CD4-positive, alpha-beta T cell (primary cell): ENCODE measurements around the gene CRYAA. TPM values are rescaled to one million over a fixed set of nuclear protein-coding genes. Genes with fewer than 3 reads are reported as not detected.
A peak's percentile ranks its signal among the peaks of the same experiment; 100 is the strongest.

Experiments used
- ATAC-seq: fragments of 200-7000 bp; cut with Tn5 transposase; one replicate; pipeline ENCODE4 v1.10.0; 2022; ENCODE audit warnings: mild to moderate bottlenecking; ENCODE audit not compliant: poor library complexity
- CTCF ChIA-PET: fragments of 350-600 bp; sonication (Branson Sonifier 250); formaldehyde crosslinking; loops from one replicate; lab custom pipeline; 2021; ENCODE audit warnings: antibody characterized with exemption, inconsistent platforms; lab: Charles Lee
- POLR2A ChIA-PET: fragments of 350-600 bp; sonication (Branson Sonifier 250); formaldehyde crosslinking; loops from one replicate; lab custom pipeline; 2021; ENCODE audit warnings: antibody characterized with exemption, inconsistent platforms; lab: Charles Lee
- DNase-seq, 14 experiments: peaks; one replicate each; pipeline ENCODE4 v3.0.0-alpha.2; 2013 to 2020; ENCODE audit warnings: mixed read lengths in 2 of 14
- H3K27ac ChIP-seq, 2 donors: one replicate each; pipeline versions ENCODE4 v1.5.1 to v1.7.0; 2013; ENCODE audit warnings: low read length in 2 of 2, low read depth in 1 of 2, mild to moderate bottlenecking in 1 of 2
- H3K27me3 ChIP-seq, 2 experiments: 1 replicate in 1 of 2; 2 replicates in 1 of 2; pipeline versions ENCODE4 v1.6.1 to v1.7.0; 2013; ENCODE audit warnings: low read length in 2 of 2, control low read depth in 1 of 2, mild to moderate bottlenecking in 1 of 2, moderate library complexity in 1 of 2; ENCODE audit not compliant: insufficient read depth in 2 of 2, control insufficient read depth in 1 of 2
- H3K36me3 ChIP-seq: one replicate; pipeline ENCODE4 v1.6.1; 2013; ENCODE audit warnings: low read length, control low read depth; ENCODE audit not compliant: insufficient read depth
- H3K4me1 ChIP-seq: one replicate; pipeline ENCODE4 v1.6.1; 2013; ENCODE audit warnings: low read length, control low read depth; ENCODE audit not compliant: insufficient read depth
- H3K4me3 ChIP-seq: one replicate; pipeline ENCODE4 v1.5.1; 2013; ENCODE audit warnings: mild to moderate bottlenecking, low read length, moderate library complexity
- H3K9me3 ChIP-seq, 2 experiments: 1 replicate in 1 of 2; 2 replicates in 1 of 2; pipeline versions ENCODE4 v1.6.1 to v1.7.0; 2013; ENCODE audit warnings: low read length in 2 of 2, mild to moderate bottlenecking in 2 of 2, control low read depth in 1 of 2, moderate library complexity in 1 of 2; ENCODE audit not compliant: control insufficient read depth in 1 of 2, insufficient read depth in 1 of 2
- H3K27ac Mint-ChIP-seq: one replicate; pipeline ENCODE4 v1.8.0; 2020; ENCODE audit warnings: mixed read lengths
- H3K27me3 Mint-ChIP-seq: one replicate; pipeline ENCODE4 v1.8.0; 2021; ENCODE audit warnings: mixed read lengths
- H3K36me3 Mint-ChIP-seq: one replicate; pipeline ENCODE4 v1.8.0; 2021; ENCODE audit warnings: low read depth, mixed read lengths
- H3K4me1 Mint-ChIP-seq: one replicate; pipeline ENCODE4 v1.8.0; 2021; ENCODE audit warnings: low read depth, mixed read lengths
- H3K4me3 Mint-ChIP-seq: one replicate; pipeline ENCODE4 v1.8.0; 2020; ENCODE audit warnings: mild to moderate bottlenecking, mixed read lengths
- H3K9me3 Mint-ChIP-seq: one replicate; pipeline ENCODE4 v1.8.0; 2020; ENCODE audit warnings: mixed read lengths
- CTCF ChIP-seq: fragments of 200-600 bp; IDR thresholded peaks from one replicate; pipeline ENCODE4 v1.8.0; 2022; ENCODE audit warnings: antibody characterized with exemption, mild to moderate bottlenecking
- intact Hi-C, 2 experiments: fragments of 100-400 bp; cut with DNase I in 1 of 2; cut with micrococcal nuclease in 1 of 2; formaldehyde crosslinking; loops; one replicate each; pipeline versions ENCODE4 v1.15.1 to v1.9.0; 2023 to 2025; cut with DNase I, micrococcal nuclease
- total RNA-seq, 174 experiments: library from RNA in 2 of 174; stranded (reverse) in 2 of 174; gene quantifications; one replicate each; pipeline ENCODE4 v1.2.3 and lab custom pipeline; 2021 to 2026

Gene CRYAA
- total RNA-seq, 2 experiments from 2014 or later = not detected

- Histone ChIP-seq H3K4me1 (peaks cover 4% of the 10 kb centered on the region), H3K4me3 (no peak overlapping the region), H3K36me3 (no peaks in the 10 kb centered on the region), H3K27ac (no peak overlapping the region), H3K9me3 (peaks cover 23 to 25% of the 10 kb centered on the region in 2 experiments), H3K27me3 (peaks cover 0 to 2% of the 10 kb centered on the region in 2 experiments)
- intact Hi-C loops = no loop called here
- ChIA-PET POLR2A (interaction anchor here (1.2 kb wide), 1 partner anchor 9 kb away, joined by 4 read pairs; no protein-coding TSS in a partner anchor), CTCF (no interaction called here)
- no peak for TF ChIP-seq CTCF
- ATAC-seq = no peak
- Mint-ChIP-seq H3K27me3 (no peaks in the 10 kb centered on the region), H3K36me3 (peaks cover 4% of the 10 kb centered on the region), H3K27ac (no peak overlapping the region), H3K9me3 (peaks cover 11% of the 10 kb centered on the region), H3K4me3 (no peak overlapping the region), H3K4me1 (no peaks in the 10 kb centered on the region)
- DNase-seq = no peak
These were observed 32.7 kb downstream of the CRYAA start for GRCh38 chr21:43201491-43201890.

GRCh38 chr21:43203591-43203990 is 34.8 kb downstream of the CRYAA start:
- H3K36me3 Mint-ChIP-seq = no peaks in the 10 kb centered on the region
- no peak overlapping the region for H3K4me3 Mint-ChIP-seq
- H3K9me3 Mint-ChIP-seq = peaks cover 6% of the 10 kb centered on the region
- POLR2A ChIA-PET = interaction anchor here (1.1 kb wide), 1 partner anchor 443 kb away, joined by 3 read pairs; no protein-coding TSS in a partner anchor
- peak in 1 of 14 experiments; percentile 2 for DNase-seq
- TF ChIP-seq CTCF = no peak
- no peak overlapping the region for H3K27ac ChIP-seq
- H3K4me1 Mint-ChIP-seq = no peaks in the 10 kb centered on the region
- intact Hi-C loops = no loop called here
- no peaks in the 10 kb centered on the region for H3K36me3 ChIP-seq
- H3K9me3 ChIP-seq = peaks cover 17 to 18% of the 10 kb centered on the region in 2 experiments
- peaks cover 11% of the 10 kb centered on the region for H3K27me3 Mint-ChIP-seq
- H3K27me3 ChIP-seq = peaks cover 4 to 5% of the 10 kb centered on the region in 2 experiments
- no peak overlapping the region for H3K4me3 ChIP-seq
- H3K27ac Mint-ChIP-seq = no peak overlapping the region
- no peaks in the 10 kb centered on the region for H3K4me1 ChIP-seq
- CTCF ChIA-PET = no interaction called here
- ATAC-seq = no peak

GRCh38 chr21:43204638-43205037 is 35.8 kb downstream of the CRYAA start:
- Mint-ChIP-seq H3K27ac (no peak overlapping the region), H3K36me3 (no peaks in the 10 kb centered on the region), H3K4me1 (no peaks in the 10 kb centered on the region), H3K4me3 (no peak overlapping the region), H3K27me3 (peaks cover 12% of the 10 kb centered on the region), H3K9me3 (peaks cover 3% of the 10 kb centered on the region)
- no peak for TF ChIP-seq CTCF
- no peak overlapping the region for H3K27ac ChIP-seq
- peaks cover 4 to 5% of the 10 kb centered on the region in 2 experiments for H3K27me3 ChIP-seq
- no peak overlapping the region for H3K4me3 ChIP-seq
- no peaks in the 10 kb centered on the region for H3K4me1 ChIP-seq
- CTCF ChIA-PET = no interaction called here
- H3K9me3 ChIP-seq = peaks cover 16 to 17% of the 10 kb centered on the region in 2 experiments
- H3K36me3 ChIP-seq = no peaks in the 10 kb centered on the region
- no peak for DNase-seq
- POLR2A ChIA-PET = interaction anchor here (1.1 kb wide), 1 partner anchor 442 kb away, joined by 3 read pairs; no protein-coding TSS in a partner anchor
- no peak for ATAC-seq
- intact Hi-C loops = no loop called here
